NOMO-1 treated with dmso at 0.1 percent for 144 hours (cell line): ENCODE data around the gene ZBTB2.
A peak's percentile ranks its signal among the peaks of the same experiment; 100 is the strongest.
"Not testable (repeated sequence)": the region's sequence is repeated elsewhere in the genome, so short reads cannot be mapped to it uniquely, and the experiment has no call there.

Experiments
- DNase-seq: peaks from one replicate; lab custom pipeline; 2025; ENCODE audit not compliant: unreplicated experiment; lab: John Stamatoyannopoulos, UW

ZBTB2 gene

DNA sequence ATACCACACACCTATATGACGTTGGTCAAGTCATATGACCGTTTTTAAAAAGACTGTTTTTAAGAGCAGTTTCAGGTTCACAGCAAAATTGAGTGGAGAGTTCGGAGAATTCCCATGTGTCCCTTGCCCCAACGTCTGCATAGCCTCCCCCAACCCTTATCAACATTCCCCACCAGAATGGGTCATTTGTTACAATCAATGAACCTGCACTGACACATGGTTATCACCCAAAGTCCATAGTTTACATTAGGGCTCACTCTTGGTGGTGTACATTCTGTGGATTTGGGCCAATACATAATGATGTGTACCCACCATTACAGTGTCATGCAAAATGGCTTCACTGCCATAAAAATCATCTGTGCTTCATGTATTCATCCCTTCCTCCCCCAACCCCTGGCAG, 52.0 kb downstream of the ZBTB2 start:
- no peak for DNase-seq

DNA sequence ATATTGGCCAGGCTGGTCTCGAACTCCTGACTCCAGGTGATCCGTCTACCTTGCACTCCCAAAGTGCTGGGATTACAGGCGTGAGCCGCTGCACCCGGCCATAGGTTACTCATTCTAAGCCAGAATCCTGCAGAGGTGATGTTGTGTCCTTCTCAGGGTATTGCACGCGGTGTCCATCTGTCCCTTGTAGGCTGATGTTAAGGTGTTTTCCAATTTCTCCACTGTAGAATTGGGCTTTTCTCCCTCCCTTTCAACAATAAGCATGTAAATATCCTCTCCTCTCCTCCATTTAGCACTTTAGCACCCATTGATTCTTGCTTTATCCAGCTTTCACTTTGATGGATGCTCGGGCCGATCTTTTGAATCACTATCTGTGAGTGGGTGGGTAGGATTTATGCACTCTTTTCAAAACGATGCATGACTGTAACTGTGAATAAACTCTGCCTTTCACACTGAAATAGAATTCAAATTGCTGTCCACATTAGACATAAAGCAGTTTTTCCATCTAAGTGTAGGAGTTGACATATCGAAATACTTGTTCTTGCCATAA, 52.6 kb downstream of the ZBTB2 start:
- no peak for DNase-seq

DNA sequence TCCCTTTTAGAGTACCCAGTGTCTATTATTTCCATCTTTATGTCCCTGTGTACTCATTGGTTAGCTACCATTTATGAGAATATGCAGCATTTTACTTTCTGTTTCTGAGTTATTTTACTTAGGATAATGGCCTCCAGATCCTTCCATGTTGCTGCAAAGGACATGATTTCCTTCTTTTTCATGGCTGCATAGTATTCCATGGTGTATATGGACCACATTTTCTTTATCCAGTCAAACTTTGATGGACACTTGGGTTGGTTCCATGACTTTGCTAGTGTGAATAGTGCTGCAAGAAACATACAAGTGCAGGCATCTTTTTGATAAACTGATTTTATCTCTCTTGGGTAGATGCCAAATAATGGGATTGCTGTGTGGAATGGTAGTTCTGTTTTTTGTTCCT, 55.4 kb downstream of the ZBTB2 start:
- DNase-seq, result no peak

- DNase-seq, result no peak
Measured at GRCh38 chr6:151330130-151330696, 61.1 kb downstream of the ZBTB2 start.

DNA sequence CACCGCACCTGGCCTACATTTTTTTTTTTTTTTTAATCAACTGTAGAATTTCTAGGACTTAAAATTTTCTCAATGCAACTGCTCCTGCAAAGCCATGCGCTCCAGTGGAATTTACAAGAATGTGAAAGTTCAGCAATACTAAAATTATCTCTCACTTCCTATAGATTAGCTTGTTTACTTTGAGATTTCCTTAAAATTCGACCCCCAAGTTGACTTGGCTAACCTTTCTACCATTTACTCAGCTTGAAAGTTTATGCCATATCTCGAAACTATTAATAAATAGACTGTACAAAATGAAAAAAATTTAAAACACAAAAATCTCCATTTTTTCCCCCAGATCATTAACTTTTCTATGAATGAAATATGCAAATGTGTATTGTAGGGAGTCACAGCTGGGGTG, 64.3 kb downstream of the ZBTB2 start:
- DNase-seq, result no peak

DNA sequence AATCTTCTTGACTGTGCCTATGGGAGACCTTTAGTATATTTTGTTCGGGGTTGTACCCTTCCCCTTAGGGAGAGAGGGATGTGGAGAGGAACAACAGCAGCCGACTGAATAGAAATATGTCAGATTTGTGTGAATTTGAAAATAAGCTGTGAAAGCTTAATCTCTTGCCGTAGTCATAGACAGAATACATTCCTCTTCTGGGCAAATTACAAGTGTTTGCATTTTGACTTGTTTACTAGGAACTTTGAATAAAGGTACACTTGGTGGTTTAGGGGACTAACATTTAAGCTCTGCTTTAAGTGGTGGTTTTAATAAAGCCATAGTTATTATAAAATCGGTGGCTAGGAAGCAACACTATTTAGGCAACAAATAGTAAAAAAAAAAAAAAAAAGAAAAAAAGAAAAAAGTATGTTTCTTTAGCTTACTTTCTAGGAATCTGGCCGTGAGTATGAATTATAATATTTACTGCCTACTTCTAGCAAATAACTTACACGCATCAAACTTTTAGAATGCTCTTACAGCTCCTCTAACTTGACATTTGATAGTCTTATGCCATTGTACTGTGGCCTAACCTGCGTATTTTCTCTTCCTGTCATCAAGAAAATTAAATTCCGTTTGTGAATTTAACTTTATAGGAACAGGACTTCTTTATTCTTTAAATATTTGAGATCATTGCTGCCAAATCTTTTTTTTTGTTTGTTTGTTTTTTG, 65.1 kb downstream of the ZBTB2 start:
- no peak for DNase-seq

DNA sequence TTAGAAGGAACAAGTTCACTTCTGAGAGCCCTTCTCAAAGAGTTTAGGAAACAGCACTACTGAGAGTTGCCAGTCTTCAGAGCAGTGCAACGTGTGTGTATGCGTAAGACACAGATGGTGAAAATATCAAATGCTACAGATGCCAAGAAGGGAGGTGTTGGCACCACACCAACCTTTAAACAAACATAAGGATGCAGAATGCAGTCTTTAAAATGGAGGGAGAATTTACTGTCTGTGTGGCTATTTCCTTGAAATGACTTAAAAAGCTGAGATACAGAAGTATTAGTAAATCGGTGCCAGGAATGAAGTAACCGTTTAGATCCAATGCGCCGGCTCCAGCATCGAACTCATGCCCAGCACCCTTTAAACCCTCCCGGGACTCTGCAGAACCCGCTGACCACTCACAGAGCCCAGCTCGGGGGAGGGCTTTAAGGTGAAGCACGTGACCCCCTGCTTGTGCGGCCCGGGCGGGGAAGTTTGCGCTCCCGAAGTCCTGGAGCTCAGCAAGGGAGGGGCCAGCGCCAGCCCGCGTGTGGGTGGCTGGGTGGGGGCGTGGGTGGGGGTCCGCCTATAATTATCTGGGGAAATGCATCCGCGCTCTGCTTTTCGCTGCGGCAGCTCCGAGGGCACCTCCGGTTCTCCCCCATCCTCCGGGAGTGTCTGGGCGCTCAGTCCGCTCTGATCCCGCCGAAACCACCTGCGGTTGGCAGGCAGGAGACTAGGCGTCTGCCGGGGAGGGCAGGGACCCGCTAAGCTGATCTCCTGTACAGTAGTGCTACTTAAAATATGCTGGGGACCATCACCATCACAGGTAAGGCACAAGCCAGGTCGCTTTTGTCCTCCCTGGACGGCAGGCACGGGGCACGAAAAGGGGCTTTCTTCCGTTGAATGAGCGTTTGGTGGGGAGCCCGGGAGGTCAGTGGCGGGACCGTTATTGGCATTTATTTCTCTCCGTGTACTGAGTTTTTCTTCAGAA, 66.0 kb downstream of the ZBTB2 start:
- no peak for DNase-seq

- no peak for DNase-seq
Measured at GRCh38 chr6:151324488-151324825, 66.9 kb downstream of the ZBTB2 start.

GRCh38 chr6:151323791-151324487, 67.4 kb downstream of the ZBTB2 start:
- peak; percentile 10 for DNase-seq

- no peak for DNase-seq
Measured at GRCh38 chr6:151322570-151322969, 68.8 kb downstream of the ZBTB2 start.

GRCh38 chr6:151321438-151321837, 69.9 kb downstream of the ZBTB2 start:
- DNase-seq, result no peak

GRCh38 chr6:151320140-151320539, 71.2 kb downstream of the ZBTB2 start:
- no peak for DNase-seq

GRCh38 chr6:151317995-151318365, 73.4 kb downstream of the ZBTB2 start:
- no peak for DNase-seq

GRCh38 chr6:151317103-151317994, 74.0 kb downstream of the ZBTB2 start:
- DNase-seq, result no peak

DNA sequence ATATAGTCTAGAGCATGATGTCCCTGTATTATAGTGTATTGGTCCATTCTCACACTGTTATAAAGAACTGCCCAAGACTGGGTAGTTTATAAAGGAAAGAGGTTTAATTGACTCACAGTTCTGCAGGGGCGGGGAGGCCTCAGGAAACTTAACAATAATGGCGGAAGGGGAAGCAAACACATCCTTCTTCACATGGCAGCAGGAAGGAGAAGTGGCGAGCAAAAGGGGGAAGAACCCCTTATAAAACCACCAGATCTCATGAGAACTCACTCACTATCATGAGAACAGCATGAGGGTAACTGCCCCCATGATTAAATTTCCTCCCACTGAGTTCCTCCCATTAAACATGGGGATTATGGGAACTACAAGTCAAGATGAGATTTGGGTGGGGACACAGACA, 75.7 kb downstream of the ZBTB2 start:
- not testable (repeated sequence) for DNase-seq
